OCI-LY3 (cell line): ENCODE measurements around the gene CDO1.

ENCODE experiments used
- H2AFZ ChIP-seq: fragments of 200-600, 300-600 bp; shearing (Covaris generic); 2 replicates; pipeline ENCODE4 v1.6.0; 2014; ENCODE audit warnings: antibody characterized with exemption, low read depth, low read length
- H3K27ac ChIP-seq: fragments of 200-600, 300-600 bp; sonication (generic); 2 replicates; pipeline ENCODE4 v1.5.1; 2014; ENCODE audit warnings: mild to moderate bottlenecking, low read length, moderate library complexity, mixed read lengths
- H3K27me3 ChIP-seq: fragments of 200-600, 300-600 bp; sonication (generic); 2 replicates; pipeline ENCODE4 v1.6.1; 2014; ENCODE audit warnings: low read depth, low read length, mixed read lengths
- H3K36me3 ChIP-seq: fragments of 200-600, 300-600 bp; sonication (generic); replicated peaks from 2 replicates; pipeline ENCODE3; 2014; ENCODE audit warnings: low read depth, low read length, mixed read lengths
- H3K4me1 ChIP-seq: fragments of 300-600, 200-600 bp; sonication (generic); 2 replicates; pipeline ENCODE4 v1.6.1; 2014; ENCODE audit warnings: low read length, mixed read lengths
- H3K4me2 ChIP-seq: fragments of 200-600, 300-600 bp; sonication (generic); 2 replicates; pipeline ENCODE4 v1.6.1; 2014; ENCODE audit warnings: low read length, mixed read lengths
- H3K4me3 ChIP-seq: fragments of 300-600, 200-600 bp; sonication (generic); 2 replicates; pipeline ENCODE4 v1.5.1; 2014; ENCODE audit warnings: antibody characterized with exemption, mild to moderate bottlenecking, low read length, moderate library complexity
- H3K79me2 ChIP-seq: fragments of 300-600, 200-600 bp; shearing (Covaris generic); 2 replicates; pipeline ENCODE4 v1.6.1; 2014; ENCODE audit warnings: mild to moderate bottlenecking, low read length, mixed read lengths
- H3K9ac ChIP-seq: fragments of 300-600, 200-600 bp; shearing (Covaris generic); 2 replicates; pipeline ENCODE4 v1.6.0; 2014; ENCODE audit warnings: mild to moderate bottlenecking, low read length, moderate library complexity
- H3K9me3 ChIP-seq: fragments of 200-600, 300-600 bp; shearing (Covaris generic); 2 replicates; pipeline ENCODE4 v1.6.1; 2014; ENCODE audit warnings: low read length, mixed read lengths; ENCODE audit not compliant: insufficient read depth
- H4K20me1 ChIP-seq: fragments of 200-600, 300-600 bp; sonication (generic); 2 replicates; pipeline ENCODE4 v1.6.1; 2016; ENCODE audit warnings: low read length, mixed read lengths; ENCODE audit not compliant: insufficient read depth
- EZH2phosphoT487 ChIP-seq: fragments of 200-600 bp; shearing (Covaris generic); IDR thresholded peaks from 2 replicates; pipeline ENCODE4 v1.6.1; 2018; ENCODE audit warnings: antibody characterized with exemption, mixed run types, low read depth
- TF ChIP-seq, protein P1 (sequence below): fragments of 200-600, 300-600 bp; sonication (generic); IDR thresholded peaks from 2 replicates; pipeline ENCODE4 v1.5.1; 2014; ENCODE audit warnings: antibody characterized with exemption, low read length, low read depth

CDO1 gene

DNA sequence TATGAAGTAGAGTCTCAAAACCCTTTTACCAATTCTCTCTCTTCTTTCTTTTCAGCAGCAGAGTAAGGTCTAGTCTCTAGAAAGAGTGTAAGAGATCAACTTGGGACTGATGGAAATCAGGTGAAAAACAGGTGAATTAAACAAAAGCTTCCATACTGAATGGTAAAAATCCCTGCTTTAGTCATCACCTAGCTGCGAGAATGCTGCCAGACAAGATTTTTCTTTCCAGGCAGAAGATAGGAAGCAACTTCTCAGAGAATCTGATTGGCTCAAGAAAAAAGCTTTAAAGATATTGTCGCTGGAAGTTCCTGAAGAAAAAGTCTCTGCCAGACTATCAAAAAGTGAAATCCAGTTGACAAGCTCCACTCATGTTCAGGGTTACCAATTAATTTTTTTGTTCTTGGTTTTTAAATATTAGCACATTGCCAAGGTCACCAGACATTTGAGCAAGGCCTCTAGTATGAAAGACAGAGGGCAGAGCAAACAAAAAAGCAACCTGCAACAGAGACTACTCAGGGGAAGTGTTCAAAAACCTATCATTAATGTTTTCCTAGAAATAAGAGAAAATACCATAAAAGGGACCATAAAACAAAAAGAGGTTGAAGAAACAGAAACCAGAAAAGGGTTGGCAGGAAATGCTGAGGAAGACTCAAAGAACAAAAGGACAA, 9.3 kb downstream of the CDO1 start:
- TF ChIP-seq, protein P1, sequence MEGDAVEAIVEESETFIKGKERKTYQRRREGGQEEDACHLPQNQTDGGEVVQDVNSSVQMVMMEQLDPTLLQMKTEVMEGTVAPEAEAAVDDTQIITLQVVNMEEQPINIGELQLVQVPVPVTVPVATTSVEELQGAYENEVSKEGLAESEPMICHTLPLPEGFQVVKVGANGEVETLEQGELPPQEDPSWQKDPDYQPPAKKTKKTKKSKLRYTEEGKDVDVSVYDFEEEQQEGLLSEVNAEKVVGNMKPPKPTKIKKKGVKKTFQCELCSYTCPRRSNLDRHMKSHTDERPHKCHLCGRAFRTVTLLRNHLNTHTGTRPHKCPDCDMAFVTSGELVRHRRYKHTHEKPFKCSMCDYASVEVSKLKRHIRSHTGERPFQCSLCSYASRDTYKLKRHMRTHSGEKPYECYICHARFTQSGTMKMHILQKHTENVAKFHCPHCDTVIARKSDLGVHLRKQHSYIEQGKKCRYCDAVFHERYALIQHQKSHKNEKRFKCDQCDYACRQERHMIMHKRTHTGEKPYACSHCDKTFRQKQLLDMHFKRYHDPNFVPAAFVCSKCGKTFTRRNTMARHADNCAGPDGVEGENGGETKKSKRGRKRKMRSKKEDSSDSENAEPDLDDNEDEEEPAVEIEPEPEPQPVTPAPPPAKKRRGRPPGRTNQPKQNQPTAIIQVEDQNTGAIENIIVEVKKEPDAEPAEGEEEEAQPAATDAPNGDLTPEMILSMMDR: no peak
- TF ChIP-seq EZH2phosphoT487: no peak
- H3K9ac ChIP-seq: no peak overlapping the region
- H3K36me3 ChIP-seq: no peaks in the 10 kb centered on the region
- H3K27ac ChIP-seq: no peak overlapping the region
- no peak overlapping the region for H3K4me2 ChIP-seq
- no peaks in the 10 kb centered on the region for H3K4me1 ChIP-seq
- no peaks in the 10 kb centered on the region for H3K79me2 ChIP-seq
- no peak overlapping the region for H3K4me3 ChIP-seq
- no peaks in the 10 kb centered on the region for H3K9me3 ChIP-seq
- H2AFZ ChIP-seq: no peak overlapping the region
- H3K27me3 ChIP-seq: no peaks in the 10 kb centered on the region; the same call in 1 of the 2 replicates
- H4K20me1 ChIP-seq: no peaks in the 10 kb centered on the region

DNA sequence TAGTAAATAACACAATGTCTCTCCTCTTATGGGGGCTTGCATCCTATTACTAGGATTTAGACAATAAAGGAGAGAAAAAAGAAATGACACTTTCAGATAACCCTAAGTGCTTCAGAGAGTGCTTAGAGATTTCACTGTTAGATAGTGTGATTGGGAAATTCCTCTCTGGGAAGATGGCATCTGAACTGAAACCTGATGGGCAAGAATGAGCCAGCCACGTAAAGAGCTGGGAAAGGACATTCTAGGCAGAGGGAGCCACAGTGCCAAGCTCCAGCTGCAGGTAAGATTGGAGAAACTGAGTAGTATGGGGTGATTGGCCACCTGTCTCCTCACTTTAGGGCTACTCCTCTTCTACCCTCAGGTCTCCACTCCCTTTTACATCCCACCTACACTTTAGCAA, 14.5 kb downstream of the CDO1 start:
- no peak overlapping the region for H3K27ac ChIP-seq
- no peaks in the 10 kb centered on the region for H3K79me2 ChIP-seq
- H3K4me3 ChIP-seq: no peak overlapping the region
- H4K20me1 ChIP-seq: no peaks in the 10 kb centered on the region
- H3K9me3 ChIP-seq: no peaks in the 10 kb centered on the region
- no peak overlapping the region for H3K9ac ChIP-seq
- H3K36me3 ChIP-seq: no peaks in the 10 kb centered on the region
- no peaks in the 10 kb centered on the region for H3K4me1 ChIP-seq
- no peaks in the 10 kb centered on the region for H3K27me3 ChIP-seq
- no peak overlapping the region for H3K4me2 ChIP-seq
- H2AFZ ChIP-seq: no peak overlapping the region
- TF ChIP-seq, protein P1: no peak
- TF ChIP-seq EZH2phosphoT487: no peak

DNA sequence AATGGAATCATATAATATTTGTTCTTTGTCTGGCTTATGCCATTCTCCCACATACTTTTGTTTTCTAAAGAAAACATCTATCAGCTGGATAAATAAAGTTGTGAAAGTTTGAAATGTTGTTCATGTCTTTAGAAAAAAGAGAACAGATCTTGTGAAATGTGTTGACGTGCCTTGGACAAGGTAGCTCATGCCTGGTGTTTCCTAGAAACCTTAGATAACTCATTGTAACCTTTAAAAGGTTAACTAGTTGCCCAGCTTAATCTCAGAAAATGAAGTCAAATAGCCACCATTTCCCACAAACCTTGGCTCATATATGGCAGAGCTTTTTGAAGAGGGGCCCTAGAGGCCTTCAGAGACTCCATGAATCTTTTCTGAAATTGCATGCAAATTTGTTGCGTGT, 15.3 kb downstream of the CDO1 start:
- Histone ChIP-seq H3K9me3 (no peaks in the 10 kb centered on the region), H3K27ac (no peak overlapping the region), H3K4me2 (no peak overlapping the region), H3K79me2 (no peaks in the 10 kb centered on the region), H3K4me1 (no peaks in the 10 kb centered on the region), H3K9ac (no peak overlapping the region), H3K27me3 (no peaks in the 10 kb centered on the region), H2AFZ (no peak overlapping the region), H3K4me3 (no peak overlapping the region), H4K20me1 (no peaks in the 10 kb centered on the region), H3K36me3 (no peaks in the 10 kb centered on the region)
- TF ChIP-seq, protein P1: no peak
- TF ChIP-seq EZH2phosphoT487: no peak

DNA sequence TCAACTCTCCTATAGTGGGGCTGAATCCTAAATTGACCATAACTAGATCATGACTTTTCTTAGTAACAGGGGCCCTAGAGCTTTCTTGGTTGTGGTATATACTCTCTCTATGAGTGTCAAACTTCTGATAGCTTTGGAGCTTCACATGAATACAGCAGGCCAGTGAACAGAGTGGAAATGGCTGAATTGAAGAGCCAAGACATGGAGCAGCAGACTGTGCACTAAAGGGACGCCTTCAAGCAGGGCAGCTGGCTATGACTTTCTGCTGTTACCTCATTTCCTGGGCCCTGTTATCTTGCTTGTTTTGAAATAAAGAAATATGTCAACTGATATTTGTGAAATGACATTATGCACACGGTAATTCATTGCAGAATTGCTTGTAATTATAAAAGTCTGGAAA, 16.4 kb downstream of the CDO1 start:
- Histone ChIP-seq H3K9ac (no peak overlapping the region), H3K4me2 (no peak overlapping the region), H3K9me3 (no peaks in the 10 kb centered on the region), H4K20me1 (no peaks in the 10 kb centered on the region), H3K36me3 (no peaks in the 10 kb centered on the region), H3K4me3 (no peak overlapping the region), H3K4me1 (no peaks in the 10 kb centered on the region), H3K27ac (no peak overlapping the region), H2AFZ (no peak overlapping the region), H3K79me2 (no peaks in the 10 kb centered on the region), H3K27me3 (no peaks in the 10 kb centered on the region)
- TF ChIP-seq EZH2phosphoT487: no peak
- TF ChIP-seq, protein P1: no peak
